ENCODE data around the gene CRACR2A. TPM values are rescaled to one million over a fixed set of nuclear protein-coding genes. Genes with fewer than 3 reads are reported as not detected.

Gene CRACR2A
- total RNA-seq, 2 donors from 2014 or later = 7.3 to 32.0 TPM

DNA sequence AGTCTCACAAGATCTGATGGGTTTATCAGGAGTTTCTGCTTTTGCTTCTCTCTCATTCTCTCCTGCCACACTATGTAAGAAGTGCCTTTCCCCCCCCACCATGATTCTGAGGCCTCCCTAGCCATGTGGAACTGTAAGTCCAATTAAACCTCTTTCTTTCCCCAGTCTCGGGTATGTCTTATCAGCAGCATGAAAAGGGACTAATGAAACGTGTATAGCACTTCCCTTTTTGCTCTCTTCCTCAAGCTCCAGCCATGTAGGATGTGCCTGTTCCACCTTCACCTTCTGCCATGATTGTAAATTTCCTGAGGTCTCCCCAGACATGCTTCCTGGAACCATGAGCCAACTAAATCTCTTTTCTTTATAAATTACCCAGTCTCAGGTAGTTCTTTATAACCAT, 7.0 kb upstream of the CRACR2A start:
- Mint-ChIP-seq H3K9me3 (no peaks in the 10 kb centered on the region), H3K27ac (peak overlapping the region in 1 of 2 donors; percentile 14), H3K36me3 (peaks cover 0 to 19% of the 10 kb centered on the region in 2 donors)
- ATAC-seq = no peak
- no peak for DNase-seq (ENCODE audit: low spot score in 2 of 2)

DNA sequence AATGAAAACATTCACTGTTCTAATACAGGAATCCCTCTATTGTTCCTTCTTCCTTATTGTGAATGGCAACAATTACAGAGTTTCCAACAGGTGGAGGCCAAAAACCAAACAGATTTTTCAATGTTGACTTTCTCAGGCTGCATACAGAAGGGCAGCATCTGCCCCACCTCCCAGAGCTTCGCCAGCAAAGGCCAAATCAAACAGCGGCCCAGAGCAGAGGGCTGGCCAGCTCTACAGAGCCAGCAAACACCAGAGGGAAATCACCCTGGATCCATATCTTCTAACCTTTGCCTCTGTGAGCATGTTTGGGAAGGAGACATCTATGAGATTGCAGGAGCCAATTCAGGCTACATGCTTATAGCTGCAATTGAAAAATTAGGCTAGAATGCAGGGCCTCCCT, 4.4 kb upstream of the CRACR2A start:
- Mint-ChIP-seq H3K9me3 (no peaks in the 10 kb centered on the region), H3K27ac (no peak overlapping the region), H3K36me3 (peaks cover 9 to 30% of the 10 kb centered on the region in 2 donors)
- ATAC-seq = no peak
- DNase-seq (ENCODE audit: low spot score in 2 of 2) = no peak

- Mint-ChIP-seq H3K9me3 (no peaks in the 10 kb centered on the region), H3K27ac (no peak overlapping the region), H3K36me3 (peaks cover 9 to 39% of the 10 kb centered on the region in 2 donors)
- no peak for DNase-seq (ENCODE audit: low spot score in 2 of 2)
- ATAC-seq = no peak
These were observed 3.0 kb upstream of the CRACR2A start for GRCh38 chr12:3755898-3756297.

GRCh38 chr12:3753544-3754284, 805 bp upstream of the CRACR2A start:
- H3K27ac Mint-ChIP-seq = peak overlapping the region; percentile 98 to 99
- DNase-seq (ENCODE audit: low spot score in 2 of 2) = no peak

GRCh38 chr12:3752096-3752709, 706 bp downstream of the CRACR2A start:
- Mint-ChIP-seq H3K9me3 (no peaks in the 10 kb centered on the region), H3K36me3 (peaks cover 13 to 27% of the 10 kb centered on the region in 2 donors), H3K27ac (peak overlapping the region; percentile 99)
- ATAC-seq = peak; percentile 85 to 88
- peak; percentile 67 to 75 for DNase-seq (ENCODE audit: low spot score in 2 of 2)

More at GRCh38 chr12:3753544-3754284, 805 bp upstream of the CRACR2A start:
- Mint-ChIP-seq H3K36me3 (peaks cover 13 to 29% of the 10 kb centered on the region in 2 donors), H3K9me3 (no peaks in the 10 kb centered on the region)
- no peak for ATAC-seq

GRCh38 chr12:3751151-3752095, 1.5 kb downstream of the CRACR2A start:
- Mint-ChIP-seq H3K36me3 (peaks cover 13 to 34% of the 10 kb centered on the region in 2 donors), H3K9me3 (no peaks in the 10 kb centered on the region), H3K27ac (peak overlapping the region; percentile 99)
- ATAC-seq (no peak), DNase-seq (ENCODE audit: low spot score in 2 of 2) (no peak)

DNA sequence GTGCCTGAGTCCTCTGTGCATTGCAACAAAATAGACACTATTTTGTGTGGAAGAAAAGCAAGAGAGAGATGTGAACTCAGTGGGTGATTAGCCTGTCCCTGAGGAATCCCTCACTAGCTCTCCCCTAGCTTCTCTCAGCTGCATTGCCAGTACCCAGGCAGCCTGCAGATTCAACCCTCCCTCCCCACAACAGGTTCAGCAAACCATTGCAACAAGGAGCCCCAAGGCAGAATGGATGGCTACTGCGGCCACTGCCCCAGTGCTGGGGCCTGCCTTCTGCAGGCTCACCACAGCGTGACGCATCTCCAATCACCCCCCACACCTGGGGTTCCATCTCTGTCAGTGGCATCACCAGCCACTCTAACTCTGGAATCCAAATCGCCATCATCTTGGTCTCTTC, 2.3 kb downstream of the CRACR2A start:
- peaks cover 13 to 42% of the 10 kb centered on the region in 2 donors for H3K36me3 Mint-ChIP-seq

GRCh38 chr12:3748620-3749019, 4.3 kb downstream of the CRACR2A start:
- Mint-ChIP-seq H3K9me3 (no peaks in the 10 kb centered on the region), H3K27ac (no peak overlapping the region), H3K36me3 (peaks cover 9 to 47% of the 10 kb centered on the region in 2 donors)
- no peak for ATAC-seq
- no peak for DNase-seq (ENCODE audit: low spot score in 2 of 2)

More for the DNA sequence above, 2.3 kb downstream of the CRACR2A start:
- ATAC-seq (no peak), DNase-seq (ENCODE audit: low spot score in 2 of 2) (no peak)
- peak overlapping the region; percentile 99 for H3K27ac Mint-ChIP-seq
- H3K9me3 Mint-ChIP-seq = no peaks in the 10 kb centered on the region

- DNase-seq (ENCODE audit: low spot score in 2 of 2) (no peak), ATAC-seq (no peak)
- H3K9me3 Mint-ChIP-seq = no peaks in the 10 kb centered on the region
- H3K36me3 Mint-ChIP-seq = peaks cover 4 to 43% of the 10 kb centered on the region in 2 donors
- peak overlapping the region in 1 of 2 donors; percentile 27 for H3K27ac Mint-ChIP-seq
These were observed 4.8 kb downstream of the CRACR2A start for GRCh38 chr12:3747976-3748619.

DNA sequence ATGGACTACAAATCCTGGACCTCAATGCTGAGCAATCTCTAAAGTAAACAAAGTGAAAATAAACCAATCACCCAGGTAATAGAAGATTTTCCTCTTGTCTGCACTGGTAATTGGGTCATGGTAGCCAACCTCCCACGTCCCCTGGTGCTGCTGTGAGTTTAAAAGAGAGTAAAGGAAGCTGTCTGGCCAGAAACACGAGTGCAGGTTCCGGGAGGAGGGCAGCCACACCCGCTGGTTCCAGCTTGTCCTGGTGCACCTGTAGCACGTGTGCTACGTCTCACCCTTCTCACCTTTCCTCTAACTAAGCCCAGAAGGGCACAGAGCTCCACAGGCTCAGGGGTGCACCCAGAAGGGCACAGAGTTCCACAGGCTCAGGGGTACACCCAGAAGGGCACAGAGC, 5.4 kb downstream of the CRACR2A start:
- no peak for DNase-seq (ENCODE audit: low spot score in 2 of 2)
- peaks cover 4 to 43% of the 10 kb centered on the region in 2 donors for H3K36me3 Mint-ChIP-seq
- peak overlapping the region; percentile 27 to 48 for H3K27ac Mint-ChIP-seq
- H3K9me3 Mint-ChIP-seq = no peaks in the 10 kb centered on the region
- ATAC-seq = no peak

- H3K27ac Mint-ChIP-seq = no peak overlapping the region
- no peaks in the 10 kb centered on the region for H3K9me3 Mint-ChIP-seq
- H3K36me3 Mint-ChIP-seq = peaks cover 6 to 36% of the 10 kb centered on the region in 2 donors
- DNase-seq (ENCODE audit: low spot score in 2 of 2) (no peak), ATAC-seq (no peak)
These were observed 6.2 kb downstream of the CRACR2A start for GRCh38 chr12:3746758-3747157.

- no peaks in the 10 kb centered on the region for H3K9me3 Mint-ChIP-seq
- ATAC-seq (no peak), DNase-seq (ENCODE audit: low spot score in 2 of 2) (no peak)
- H3K36me3 Mint-ChIP-seq = peaks cover 11 to 34% of the 10 kb centered on the region in 2 donors
- peak overlapping the region; percentile 25 to 74 for H3K27ac Mint-ChIP-seq
These were observed 7.8 kb downstream of the CRACR2A start for GRCh38 chr12:3745152-3745551.

GRCh38 chr12:3744229-3744901, 8.5 kb downstream of the CRACR2A start:
- Mint-ChIP-seq H3K9me3 (no peaks in the 10 kb centered on the region), H3K36me3 (peaks cover 8 to 34% of the 10 kb centered on the region in 2 donors), H3K27ac (peak overlapping the region; percentile 25 to 74)
- ATAC-seq = peak in 1 of 2 donors; percentile 42
- no peak for DNase-seq (ENCODE audit: low spot score in 2 of 2)

DNA sequence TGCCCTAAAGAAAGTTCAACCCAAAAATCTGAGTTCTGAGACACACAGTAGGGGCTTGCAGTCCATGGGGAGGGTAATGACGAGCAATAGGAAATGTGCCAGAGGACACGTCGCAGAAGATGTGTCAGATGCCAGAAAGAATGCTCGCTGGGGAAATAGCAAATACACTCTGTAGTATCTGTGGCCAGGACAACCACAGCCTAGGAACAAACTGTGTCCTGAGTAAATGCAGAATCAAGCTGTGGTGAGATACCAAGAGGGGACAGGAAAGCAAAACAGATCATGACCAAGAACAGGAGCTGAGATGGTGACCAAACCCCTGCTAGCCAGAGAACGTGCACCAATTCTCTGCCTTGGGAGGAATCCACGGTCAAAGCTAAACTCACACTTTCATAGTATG, 9.1 kb downstream of the CRACR2A start:
- peak overlapping the region in 1 of 2 donors; percentile 25 for H3K27ac Mint-ChIP-seq
- no peaks in the 10 kb centered on the region for H3K9me3 Mint-ChIP-seq
- ATAC-seq = peak; percentile 85 to 93
- H3K36me3 Mint-ChIP-seq = peaks cover 7 to 34% of the 10 kb centered on the region in 2 donors
- peak in 1 of 2 donors; percentile 22 for DNase-seq (ENCODE audit: low spot score in 2 of 2)

DNA sequence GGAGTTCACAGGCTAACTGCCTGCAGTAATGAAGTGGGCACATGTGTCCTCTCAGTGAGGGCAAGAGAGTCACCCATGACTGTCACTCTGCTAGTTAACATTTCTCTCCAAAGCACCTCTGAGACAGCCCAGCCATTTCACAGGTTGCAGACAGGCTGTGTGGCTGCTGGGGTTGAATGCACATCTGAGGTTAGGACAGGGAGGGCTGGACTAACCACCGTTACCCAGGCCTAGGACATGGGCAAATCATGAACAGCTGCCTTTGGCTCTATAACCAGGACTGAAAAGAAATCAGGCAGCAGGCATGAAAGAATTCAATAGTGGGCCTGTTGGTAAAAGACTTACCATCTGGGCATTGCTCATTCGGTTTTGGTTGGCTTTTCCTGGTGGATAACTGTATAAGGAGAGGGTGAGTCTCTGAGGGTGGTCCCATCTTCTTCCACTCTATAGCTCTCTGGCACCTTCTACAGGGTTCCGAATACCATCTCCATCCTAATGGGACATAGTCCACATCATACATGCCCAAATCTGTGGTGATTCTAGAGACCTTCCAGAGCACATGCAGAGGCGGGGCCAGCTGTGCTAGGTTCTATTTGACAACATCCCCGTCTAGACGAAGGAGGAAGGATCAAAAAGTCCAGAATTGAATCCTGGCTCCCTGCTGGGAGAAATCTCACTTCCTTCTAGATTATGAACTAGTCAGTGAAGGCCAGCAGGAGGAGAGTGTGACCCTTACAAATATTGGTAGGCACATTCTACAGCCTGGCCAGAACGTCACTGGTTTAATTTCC, 10.8 kb downstream of the CRACR2A start:
- Mint-ChIP-seq H3K27ac (no peak overlapping the region), H3K36me3 (peaks cover 7 to 29% of the 10 kb centered on the region in 2 donors), H3K9me3 (no peaks in the 10 kb centered on the region)
- ATAC-seq = no peak
- no peak for DNase-seq (ENCODE audit: low spot score in 2 of 2)
